HepG2 (cell line): ENCODE measurements around the gene EXOC3. TPM values are rescaled to one million over a fixed set of nuclear protein-coding genes. Genes with fewer than 3 reads are reported as not detected.

ENCODE experiments used
- ATAC-seq: fragments of 200-7000 bp; cut with Tn5 transposase; 3 replicates; pipeline ENCODE4 v1.9.1; 2020; ENCODE audit warnings: mild to moderate bottlenecking, moderate library complexity
- BruUV-seq: library from RNA; stranded (reverse); fragments of 400-500 nt; replicated peaks from 2 replicates; lab custom pipeline; 2021; lab: Mats Ljungman, UMichigan
- CTCF ChIA-PET: fragments of 300-600 bp; formaldehyde crosslinking; extraction: SDS; loops from one replicate; lab custom pipeline; 2021; ENCODE audit warnings: low total read pairs, inconsistent platforms, low intra/inter-chr PET ratio; lab: Yijun Ruan, JAX
- POLR2A ChIA-PET: fragments of 350-600 bp; sonication (Branson Sonifier 250); formaldehyde crosslinking; loops from one replicate; lab custom pipeline; 2020; ENCODE audit warnings: antibody characterized with exemption, inconsistent platforms; lab: Yijun Ruan, JAX
- DNase-seq: peaks from one replicate; pipeline ENCODE4 v3.0.0-alpha.2; 2015; ENCODE audit warnings: low spot score
- FAIRE-seq: peaks from 3 replicates; lab custom pipeline; 2011; peaks lifted over from hg19 to GRCh38; lab: Jason Lieb, UNC
- H2AFZ ChIP-seq: one replicate; pipeline ENCODE4 v1.6.1; 2011; ENCODE audit warnings: low read length, inconsistent platforms
- H3K27ac ChIP-seq: fragments of 300-600 bp; 3 replicates; pipeline ENCODE4 v1.8.0; 2011; ENCODE audit warnings: mixed run types, mild to moderate bottlenecking, mixed read lengths, low read length, inconsistent platforms; ENCODE audit not compliant: insufficient read depth; ENCODE audit errors: extremely low read length
- H3K27me3 ChIP-seq, 2 experiments: fragments of 200-600 bp in 1 of 2; 2 replicates in 1 of 2; 3 replicates in 1 of 2; pipeline versions ENCODE4 v1.6.0 to v1.8.0; 2011; ENCODE audit warnings: low read length in 2 of 2, mild to moderate bottlenecking in 2 of 2, moderate library complexity in 2 of 2, inconsistent platforms in 1 of 2; ENCODE audit not compliant: insufficient read depth in 2 of 2, control insufficient read depth in 1 of 2
- H3K36me3 ChIP-seq, 2 experiments: fragments of 200-600 bp in 1 of 2; replicated peaks in 1 of 2; 2 replicates in 1 of 2; 3 replicates in 1 of 2; pipeline versions ENCODE4 v1.5.1 to v1.8.0; 2011; ENCODE audit warnings: low read length in 2 of 2, inconsistent platforms in 1 of 2; ENCODE audit not compliant: insufficient read depth in 2 of 2, control insufficient read depth in 1 of 2
- H3K4me1 ChIP-seq: 2 replicates; pipeline ENCODE4 v1.5.1; 2012; ENCODE audit warnings: low read length, inconsistent platforms; ENCODE audit not compliant: insufficient read depth
- H3K4me2 ChIP-seq: 2 replicates; pipeline ENCODE4 v1.6.0; 2011; ENCODE audit warnings: low read depth, low read length, inconsistent platforms
- H3K4me3 ChIP-seq, 3 experiments: fragments of 200-600 bp in 1 of 3; sonication (generic), shearing (Covaris generic) in 1 of 3; replicated peaks in 1 of 3; 2 replicates each; pipeline ENCODE4 v1.5.1; 2011 to 2016; ENCODE audit warnings: low read length in 3 of 3, inconsistent platforms in 2 of 3, low read depth in 2 of 3, mild to moderate bottlenecking in 2 of 3, control low read depth in 1 of 3, mixed read lengths in 1 of 3; ENCODE audit not compliant: insufficient read depth in 1 of 3
- H3K79me2 ChIP-seq: one replicate; pipeline ENCODE4 v1.6.1; 2011; ENCODE audit warnings: low read length, inconsistent platforms; ENCODE audit not compliant: insufficient read depth
- H3K9ac ChIP-seq: 2 replicates; pipeline ENCODE4 v1.6.0; 2011; ENCODE audit warnings: mild to moderate bottlenecking, low read depth, low read length, inconsistent platforms; ENCODE audit not compliant: insufficient read depth
- H3K9me3 ChIP-seq: 2 replicates; pipeline ENCODE4 v1.5.1; 2012; ENCODE audit warnings: mild to moderate bottlenecking, low read length
- H4K20me1 ChIP-seq: 2 replicates; pipeline ENCODE4 v1.6.0; 2011; ENCODE audit warnings: inconsistent platforms, mild to moderate bottlenecking, low read length, moderate library complexity; ENCODE audit not compliant: insufficient read depth
- CREM ChIP-seq, 2 experiments: sonication (generic) in 1 of 2; formaldehyde crosslinking in 1 of 2; IDR thresholded peaks; 2 replicates each; pipeline versions ENCODE4 v1.4.0 to v1.6.1; 2016 to 2020; ENCODE audit warnings: antibody characterized with exemption in 1 of 2, mild to moderate bottlenecking in 1 of 2, missing genetic modification reagents in 1 of 2
- ELF1 ChIP-seq: sonication (generic); formaldehyde crosslinking; IDR thresholded peaks from 2 replicates; pipeline ENCODE4 v1.4.0; 2020; ENCODE audit warnings: missing genetic modification reagents
- MTERF4 ChIP-seq: sonication (generic); formaldehyde crosslinking; IDR thresholded peaks from 2 replicates; pipeline ENCODE4 v1.8.0; 2023; ENCODE audit warnings: mild to moderate bottlenecking, missing genetic modification reagents
- NFE2L2 ChIP-seq: fragments of 150-350 bp; IDR thresholded peaks from 2 replicates; pipeline ENCODE4 v1.6.1; 2014; ENCODE audit warnings: low read length
- RORA ChIP-seq: sonication (generic); formaldehyde crosslinking; IDR thresholded peaks from 2 replicates; pipeline ENCODE4 v1.5.0; 2020; ENCODE audit warnings: mild to moderate bottlenecking, missing genetic modification reagents, moderate library complexity
- RXRB ChIP-seq: IDR thresholded peaks from 2 replicates; pipeline ENCODE4 v1.6.1; 2016; ENCODE audit warnings: borderline replicate concordance, missing genetic modification reagents, missing compliant biosample characterization
- SMAD1 ChIP-seq: sonication (generic); formaldehyde crosslinking; IDR thresholded peaks from 2 replicates; pipeline ENCODE4 v1.4.0; 2020; ENCODE audit warnings: missing genetic modification reagents, low read depth, mild to moderate bottlenecking, borderline replicate concordance
- TOPORS ChIP-seq: sonication (generic); formaldehyde crosslinking; IDR thresholded peaks from 2 replicates; pipeline ENCODE4 v1.8.0; 2023; ENCODE audit warnings: mild to moderate bottlenecking, missing genetic modification reagents
- ZNF280B ChIP-seq: sonication (generic); formaldehyde crosslinking; IDR thresholded peaks from 2 replicates; pipeline ENCODE4 v1.5.0; 2020; ENCODE audit warnings: missing genetic modification reagents, mild to moderate bottlenecking, borderline replicate concordance
- ZNF530 ChIP-seq: sonication (generic); formaldehyde crosslinking; IDR thresholded peaks from 2 replicates; pipeline ENCODE4 v1.5.0; 2020; ENCODE audit warnings: low read depth, mild to moderate bottlenecking, missing genetic modification reagents
- WGBS: methylation state at CpG from one replicate; pipeline ENCODE4 v1.1.6; 2017; ENCODE audit warnings: low lambda C conversion rate; 5-methylcytosine and 5-hydroxymethylcytosine counted together
- in situ Hi-C: cut with HindIII; loops from 2 replicates; pipeline ENCODE4 v1.10.0; 2017; ENCODE audit warnings: low pct_unique_long_range_greater_than_20kb; ENCODE audit not compliant: extremely low pct_ligation_motif_present
- intact Hi-C: fragments of 100-400 bp; cut with micrococcal nuclease; formaldehyde crosslinking; loops from one replicate; pipeline ENCODE4 v1.10.0; 2022; ENCODE audit not compliant: unreplicated experiment
- polyA plus RNA-seq, 8 experiments: library from polyadenylated mRNA; depleted of rRNA in 3 of 8; stranded (reverse) in 7 of 8; unstranded in 1 of 8; fragments of >200 nt; fragmentation: Illumina TruSeq in 4 of 8; extraction: Trizol in 4 of 8; gene quantifications; 2 replicates each; pipeline versions ENCODE4 v1.2.1 to v1.2.3, GENCODE V29; 2011 to 2016; ENCODE audit warnings: low read depth in 4 of 8, missing spikeins in 1 of 8, mixed read lengths in 1 of 8; ENCODE audit not compliant: insufficient read depth in 1 of 8
- total RNA-seq, 5 experiments: library from RNA; depleted of rRNA; stranded (reverse); fragments of >200 nt; fragmentation: Illumina TruSeq; extraction: Trizol; gene quantifications; 2 replicates each; pipeline ENCODE4 v1.2.3, GENCODE V29; 2016; ENCODE audit warnings: low read depth in 1 of 5
- TF ChIP-seq, protein P1 (sequence below): sonication (generic); formaldehyde crosslinking; IDR thresholded peaks from 2 replicates; pipeline ENCODE4 v1.5.1; 2020; ENCODE audit warnings: mild to moderate bottlenecking, missing genetic modification reagents, moderate library complexity

EXOC3 gene
- total and polyA plus RNA-seq, 2 of the 13 experiments (the other 11 are each of a cell fraction or from before 2014, with no cell fraction given): 9.2 to 20.5 TPM

DNA sequence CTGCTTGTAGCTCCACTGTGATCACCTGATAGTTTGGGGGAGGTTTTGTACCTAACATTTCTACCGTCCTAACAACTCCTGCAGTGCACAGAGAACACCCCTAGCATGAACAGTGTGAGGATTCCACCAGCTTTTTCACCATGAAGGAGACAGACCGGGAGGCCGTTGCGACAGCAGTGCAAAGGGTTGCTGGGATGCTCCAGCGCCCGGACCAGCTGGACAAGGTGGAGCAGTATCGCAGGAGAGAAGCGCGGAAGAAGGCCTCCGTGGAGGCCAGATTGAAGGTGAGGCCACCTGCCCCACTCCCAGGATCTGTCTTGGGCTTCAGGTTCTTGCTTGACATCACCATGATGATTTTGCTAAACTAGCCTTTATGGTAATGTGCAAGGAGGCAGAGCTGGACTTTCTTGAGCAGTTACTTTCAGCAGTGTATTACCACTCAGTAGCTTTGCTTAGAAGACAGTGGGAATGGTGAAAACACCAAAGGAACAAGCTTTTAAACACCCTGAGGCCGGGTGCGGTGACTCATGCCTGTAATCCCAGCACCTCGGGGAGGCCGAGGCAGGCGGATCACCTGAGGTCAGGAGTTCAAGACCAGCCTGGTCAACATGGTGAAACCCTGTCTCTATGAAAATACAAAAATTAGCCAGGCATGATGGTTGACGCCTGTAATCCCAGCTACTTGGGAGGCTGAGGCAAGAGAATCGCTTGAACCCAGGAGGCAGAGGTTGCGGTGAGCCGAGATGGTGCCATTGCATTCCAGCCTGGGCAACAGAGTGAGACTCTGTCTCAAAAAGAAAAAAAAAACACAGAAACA is 3.3 kb downstream of the EXOC3 start:
- no peaks in the 10 kb centered on the region; a peak in 1 of 5 replicates for H3K27me3 ChIP-seq
- ChIA-PET CTCF (no interaction called here), POLR2A (interaction anchor here (1.5 kb wide), 1 partner anchor 26 kb away, joined by 14 read pairs; no protein-coding TSS in a partner anchor)
- DNase-seq (no peak), ATAC-seq (no peak), FAIRE-seq (no peak)
- H3K4me1 ChIP-seq: peaks cover 19% of the 10 kb centered on the region
- WGBS: 91% methylated on average over 19 of the region's 19 CpGs
- intact Hi-C loops (no loop called here), in situ Hi-C loops (no loop called here)
- H3K4me2 ChIP-seq: no peak overlapping the region
- TF ChIP-seq ZNF280B (CRISPR knock-in tag) (no peak), CREM (IDR thresholded peaks at IDR 0.05) (no peak), CREM (CRISPR knock-in tag; IDR thresholded peaks at IDR 0.05) (no peak), RORA (no peak), ZNF530 (CRISPR knock-in tag) (no peak), SMAD1 (CRISPR knock-in tag) (no peak), TOPORS (CRISPR knock-in tag) (no peak), RXRB (CRISPR knock-in tag) (no peak), ELF1 (CRISPR knock-in tag) (no peak), NFE2L2 (no peak), MTERF4 (CRISPR knock-in tag) (no peak)
- TF ChIP-seq, protein P1, sequence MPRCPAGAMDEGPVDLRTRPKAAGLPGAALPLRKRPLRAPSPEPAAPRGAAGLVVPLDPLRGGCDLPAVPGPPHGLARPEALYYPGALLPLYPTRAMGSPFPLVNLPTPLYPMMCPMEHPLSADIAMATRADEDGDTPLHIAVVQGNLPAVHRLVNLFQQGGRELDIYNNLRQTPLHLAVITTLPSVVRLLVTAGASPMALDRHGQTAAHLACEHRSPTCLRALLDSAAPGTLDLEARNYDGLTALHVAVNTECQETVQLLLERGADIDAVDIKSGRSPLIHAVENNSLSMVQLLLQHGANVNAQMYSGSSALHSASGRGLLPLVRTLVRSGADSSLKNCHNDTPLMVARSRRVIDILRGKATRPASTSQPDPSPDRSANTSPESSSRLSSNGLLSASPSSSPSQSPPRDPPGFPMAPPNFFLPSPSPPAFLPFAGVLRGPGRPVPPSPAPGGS: no peak
- peaks cover 17% of the 10 kb centered on the region for H3K79me2 ChIP-seq
- no peak overlapping the region for H3K4me3 ChIP-seq
- H2AFZ ChIP-seq: no peak overlapping the region
- BruUV-seq: no TSS peak
- no peaks in the 10 kb centered on the region for H4K20me1 ChIP-seq
- H3K36me3 ChIP-seq: peaks cover 22 to 44% of the 10 kb centered on the region in 2 experiments; a peak in 4 of 5 replicates
- no peak overlapping the region for H3K27ac ChIP-seq
- no peak overlapping the region for H3K9ac ChIP-seq
- H3K9me3 ChIP-seq: no peaks in the 10 kb centered on the region
